ENCODE data around the gene ITGA8. TPM values are rescaled to one million over a fixed set of nuclear protein-coding genes. Genes with fewer than 3 reads are reported as not detected.

Gene ITGA8
- total and polyA plus RNA-seq, 9 of the 15 experiments (the other 6 are each of a cell fraction or from before 2014, with no cell fraction given), result 0.01 to 0.07 (median 0.04) TPM; not detected in 5

- no peak for TF ChIP-seq ZNF609 (CRISPR knock-in tag; IDR thresholded peaks at IDR 0.05; ENCODE audit: borderline replicate concordance)
- no peak for TF ChIP-seq SIX5 (IDR thresholded peaks at IDR 0.05; ENCODE audit: borderline replicate concordance in 1 of 2, insufficient read depth in 1 of 2, low read depth in 1 of 2, low read length in 2 of 2)
Observed at GRCh38 chr10:15751046-15751445, 31.3 kb upstream of the ITGA8 start (continued).

- H3K27me3 ChIP-seq (ENCODE audit: control insufficient read depth in 2 of 2, insufficient read depth in 2 of 2, low read length in 2 of 2), result no peaks in the 10 kb centered on the region
- BruUV-seq (replicated peaks), result no TSS peak
- no peak overlapping the region for H3K4me3 ChIP-seq
- ATAC-seq, result peak; percentile 53
- no peak overlapping the region for H3K9ac ChIP-seq (ENCODE audit: insufficient read depth in 1 of 2, low read depth in 2 of 2, low read length in 2 of 2)
- H3K9me1 ChIP-seq (ENCODE audit: control insufficient read depth, insufficient read depth, low read length), result no peaks in the 10 kb centered on the region
- H4K20me1 ChIP-seq (replicated peaks; ENCODE audit: control insufficient read depth, insufficient read depth, low read length), result no peaks in the 10 kb centered on the region
- H3K27ac ChIP-seq (ENCODE audit: extremely low read depth, low read depth, low read length), result no peak overlapping the region
- ChIA-PET POLR2A (no interaction called here), CTCF (ENCODE audit: low intra/inter-chr PET ratio) (no interaction called here)
- no peaks in the 10 kb centered on the region for H3K79me2 ChIP-seq (ENCODE audit: control insufficient read depth, insufficient read depth, low read length)
- H3K4me1 ChIP-seq (replicated peaks in 1 of 2; ENCODE audit: control insufficient read depth in 2 of 2, insufficient read depth in 2 of 2, low read length in 2 of 2), result no peaks in the 10 kb centered on the region
- H2AFZ ChIP-seq (ENCODE audit: low read depth, low read length), result peak overlapping the region; percentile 2; the same call in 1 of the 2 replicates
- 6% methylated on average over 3 of the region's 3 CpGs for WGBS (ENCODE audit: insufficient coverage, low coverage, missing lambda C conversion rate)
- intact Hi-C loops (cut with micrococcal nuclease) (loop anchor here (5.0 kb wide), 1 partner anchor 74 kb away; no protein-coding TSS in a partner anchor), in situ Hi-C loops (cut with MboI) (no loop called here)
- no peak for DNase-seq (ENCODE audit: extremely low read depth in 1 of 4, low spot score in 3 of 4)
- no peaks in the 10 kb centered on the region for H3K9me3 ChIP-seq (replicated peaks; ENCODE audit: control insufficient read depth, insufficient read depth, low read depth, low read length)
- H3K4me2 ChIP-seq (ENCODE audit: insufficient read depth, low read length), result no peak overlapping the region
- FAIRE-seq, result no peak
- no peaks in the 10 kb centered on the region for H3K36me3 ChIP-seq (ENCODE audit: control insufficient read depth, insufficient read depth, low read length)
- TF ChIP-seq E2F6 (IDR thresholded peaks at IDR 0.05; ENCODE audit: borderline replicate concordance in 1 of 2, extremely low read depth in 1 of 2, insufficient read depth in 1 of 2, insufficient read length in 1 of 2, low read depth in 1 of 2, low read length in 1 of 2, poor library complexity in 1 of 2, severe bottlenecking in 1 of 2) (no peak), NCOA4 (IDR thresholded peaks at IDR 0.05; ENCODE audit: partially characterized antibody) (no peak), SMAD3 (CRISPR knock-in tag; conservative IDR thresholded peaks at IDR 0.05) (no peak), PURB (CRISPR knock-in tag; IDR thresholded peaks at IDR 0.05; ENCODE audit: low read depth) (no peak), GATAD2A (IDR thresholded peaks at IDR 0.05) (no peak), CREB1 (IDR thresholded peaks at IDR 0.05) (no peak), CREB1 (CRISPR knock-in tag; IDR thresholded peaks at IDR 0.05) (no peak), TAF7 (tag; IDR thresholded peaks at IDR 0.05) (no peak), ZNF140 (CRISPR knock-in tag; IDR thresholded peaks at IDR 0.05) (no peak), ZBTB2 (IDR thresholded peaks at IDR 0.05) (no peak), SAFB (IDR thresholded peaks at IDR 0.05; ENCODE audit: borderline replicate concordance, low read depth, low read length) (no peak), BRD9 (IDR thresholded peaks at IDR 0.05; ENCODE audit: low read depth, partially characterized antibody) (no peak)
Observed at GRCh38 chr10:15748126-15748525, 28.4 kb upstream of the ITGA8 start.
